Erythroblast (primary cell): ENCODE results near the gene MORC1.
A peak's percentile ranks its signal among the peaks of the same experiment; 100 is the strongest.

Source experiments
- DNase-seq, 2 experiments: peaks; one replicate each; lab custom pipeline; 2025; lab: John Stamatoyannopoulos, UW
- GATA1 ChIP-seq: IDR thresholded peaks from 2 replicates; pipeline ENCODE4 v1.6.1; 2011; ENCODE audit warnings: low read depth, mild to moderate bottlenecking, control low read depth, low read length, moderate library complexity
- POLR2A ChIP-seq: IDR thresholded peaks from 2 replicates; pipeline ENCODE4 v1.6.1; 2011; ENCODE audit warnings: mild to moderate bottlenecking, low read length

Gene MORC1

DNA sequence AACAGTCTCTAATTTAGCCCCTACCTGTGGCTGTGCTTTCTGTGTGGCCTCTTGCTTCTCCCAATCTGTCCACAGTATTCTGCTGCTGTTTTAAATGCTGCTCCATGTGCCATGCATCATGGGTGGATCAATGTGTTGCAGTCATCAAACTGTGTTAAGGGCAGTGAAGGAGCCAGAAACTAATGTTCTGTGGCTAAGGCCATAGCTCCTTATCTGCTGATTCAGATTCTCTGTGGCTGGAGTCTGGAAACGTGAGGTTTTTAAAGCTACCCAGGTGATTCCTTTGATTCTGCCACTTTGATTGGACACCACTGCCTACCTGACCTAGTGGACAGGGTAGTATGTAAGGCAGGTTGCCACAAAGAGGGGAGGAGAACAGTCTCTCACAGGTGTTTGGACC, 44.8 kb downstream of the MORC1 start:
- DNase-seq, result peak; percentile 38 to 48
- TF ChIP-seq GATA1, result no peak
- no peak for TF ChIP-seq POLR2A

DNA sequence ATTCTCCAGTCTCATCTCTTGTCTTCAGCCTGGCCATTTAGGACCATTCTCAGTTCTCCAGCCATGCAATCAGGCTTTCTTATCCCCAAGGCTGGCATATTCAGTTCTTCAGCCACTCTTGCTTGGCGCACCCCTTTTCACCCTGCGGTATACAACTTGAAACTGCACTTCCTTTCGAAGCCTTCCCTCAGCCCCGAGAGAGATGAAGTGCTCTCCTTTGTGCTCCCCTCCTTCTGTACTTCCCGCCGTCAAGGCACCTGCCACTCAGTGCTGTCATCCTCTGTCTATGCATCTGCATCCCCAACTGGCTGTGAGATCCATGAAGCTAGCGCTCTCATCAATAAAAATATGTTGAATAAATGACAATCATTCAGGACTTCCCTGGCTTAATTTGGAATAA, 45.7 kb downstream of the MORC1 start:
- TF ChIP-seq POLR2A, result no peak
- TF ChIP-seq GATA1, result no peak
- peak; percentile 47 to 52 for DNase-seq

DNA sequence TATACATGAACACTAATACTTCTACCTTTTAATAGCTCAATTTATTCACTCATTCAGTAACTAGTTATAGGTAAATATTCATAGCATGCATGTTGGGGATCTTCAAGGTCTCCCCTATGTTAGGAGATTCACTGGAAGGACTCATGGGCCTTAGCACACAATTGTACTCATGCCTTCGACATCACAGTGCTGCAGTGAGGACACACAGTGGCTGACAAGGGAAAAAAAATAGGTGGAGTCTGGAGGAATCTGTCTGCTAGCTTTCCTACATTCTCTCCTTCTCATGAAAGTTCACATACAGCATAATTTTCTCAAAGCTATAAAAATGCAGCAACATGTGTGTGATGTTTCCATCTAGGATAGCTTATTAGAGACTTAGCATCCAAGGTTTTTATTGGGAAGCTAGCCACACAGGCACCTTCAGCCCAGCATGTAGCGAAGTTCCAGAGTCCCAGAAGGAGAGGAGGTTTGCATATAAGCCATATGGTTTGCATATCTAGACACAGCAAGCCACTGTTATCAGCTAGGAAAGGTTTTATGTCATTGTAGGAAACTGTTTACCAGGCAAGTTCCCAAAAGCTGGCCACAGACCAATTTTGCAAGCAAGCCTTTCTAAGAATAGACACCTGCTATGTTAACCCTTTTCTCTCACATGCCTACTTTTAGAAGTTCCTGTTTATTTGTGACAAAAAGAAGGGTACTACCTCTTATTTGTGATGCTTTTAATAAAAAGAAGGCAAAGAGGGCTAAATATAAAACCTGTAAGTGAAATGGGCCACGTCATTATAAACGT, 46.4 kb downstream of the MORC1 start:
- DNase-seq, result peak; percentile 60 to 82
- TF ChIP-seq GATA1 (no peak), POLR2A (peak; percentile 16)

DNA sequence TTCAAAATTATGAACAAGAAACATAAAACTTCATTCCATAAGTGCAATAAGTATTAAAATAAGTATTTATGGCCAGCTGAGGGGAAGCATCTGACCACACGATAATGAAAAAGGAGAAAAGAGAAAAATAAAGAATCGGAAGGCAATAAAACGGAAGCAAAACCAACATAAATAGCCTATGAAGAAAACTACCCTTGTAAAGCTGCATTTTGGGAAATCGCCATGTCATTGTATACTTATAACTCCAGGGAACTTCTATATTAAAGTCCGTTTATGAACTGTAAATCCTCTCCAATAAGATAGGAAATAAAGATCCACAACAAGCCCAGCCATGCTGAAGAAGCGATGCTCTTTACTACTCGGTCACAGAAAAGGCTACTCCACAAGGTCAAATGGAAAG, 47.7 kb downstream of the MORC1 start:
- TF ChIP-seq POLR2A, result no peak
- TF ChIP-seq GATA1, result no peak
- DNase-seq, result no peak

DNA sequence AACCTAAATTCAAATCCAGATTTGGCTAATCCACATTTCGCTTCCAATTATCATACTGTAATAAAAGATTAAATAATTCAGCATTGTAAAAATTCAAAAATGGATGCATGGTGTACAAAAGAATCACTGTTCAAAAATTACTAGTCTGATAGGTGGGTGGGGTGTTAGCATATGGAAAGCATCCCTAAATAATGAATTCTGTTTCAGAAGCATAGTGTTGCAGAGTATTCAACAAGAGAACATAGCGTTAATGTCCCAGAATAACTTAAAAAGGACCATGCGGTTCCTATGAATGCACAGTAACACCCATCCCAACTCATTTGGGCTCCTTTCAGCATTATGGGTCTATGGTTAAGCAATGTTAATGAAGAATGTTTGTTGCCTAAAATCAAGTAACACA, 51.1 kb downstream of the MORC1 start:
- no peak for DNase-seq
- TF ChIP-seq GATA1, result no peak
- TF ChIP-seq POLR2A, result no peak

DNA sequence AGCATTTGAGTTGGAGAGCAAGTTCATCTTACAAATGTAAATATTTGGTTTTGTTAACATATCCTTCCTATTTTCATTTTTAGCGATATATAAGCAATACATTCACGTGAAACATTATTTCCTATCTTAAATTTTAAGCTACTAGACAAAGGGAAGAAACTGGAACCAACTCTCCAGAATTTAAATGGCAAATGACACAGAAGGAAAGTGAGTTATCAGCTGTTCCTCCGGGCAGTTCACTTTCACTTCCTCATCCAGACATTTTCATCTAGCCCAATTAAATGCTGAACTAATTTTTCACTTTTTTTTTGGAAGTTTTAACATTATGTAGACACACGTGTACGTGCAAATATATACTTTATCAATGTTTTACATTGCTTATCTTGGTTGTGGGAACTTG, 58.7 kb downstream of the MORC1 start:
- no peak for DNase-seq
- TF ChIP-seq GATA1, result no peak
- no peak for TF ChIP-seq POLR2A

DNA sequence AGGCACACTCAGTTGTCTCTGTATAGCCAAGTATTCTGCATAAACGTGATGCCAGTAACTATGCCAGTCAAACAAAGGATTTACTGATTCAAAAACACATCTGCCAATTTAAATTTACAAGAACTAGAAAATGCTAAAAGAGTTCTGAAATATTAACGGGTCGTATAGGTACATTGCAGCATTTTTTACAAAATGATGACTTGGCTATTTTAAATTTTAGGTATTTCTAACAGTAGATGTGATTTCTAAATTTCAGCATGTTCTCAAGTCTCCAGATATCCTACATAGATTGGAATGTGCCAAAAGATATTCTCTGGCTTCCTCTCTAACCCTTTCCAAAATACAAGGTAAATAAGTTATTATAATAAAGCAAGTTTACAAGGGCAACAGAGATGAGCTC, 60.3 kb downstream of the MORC1 start:
- no peak for DNase-seq
- no peak for TF ChIP-seq GATA1
- no peak for TF ChIP-seq POLR2A

DNA sequence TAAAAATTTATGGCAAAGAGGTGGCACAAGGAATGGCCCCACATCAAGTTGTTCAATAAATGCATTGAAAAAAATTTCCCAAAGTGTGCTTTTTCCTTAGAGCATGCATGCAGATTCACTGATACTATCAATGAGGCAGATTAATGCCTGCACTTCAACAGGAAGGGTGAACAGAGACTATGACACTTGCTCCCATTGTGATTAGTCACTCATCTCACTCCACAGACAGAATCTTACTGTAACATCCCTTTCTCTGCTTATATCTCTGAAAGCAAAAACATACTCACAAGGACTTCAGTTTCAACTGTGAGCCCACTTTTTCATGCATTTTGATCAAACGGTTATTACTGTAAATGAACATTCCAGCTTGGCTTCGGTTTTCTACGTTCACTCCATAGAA, 60.9 kb downstream of the MORC1 start:
- TF ChIP-seq POLR2A, result no peak
- TF ChIP-seq GATA1, result no peak
- DNase-seq, result peak; percentile 2 to 25

DNA sequence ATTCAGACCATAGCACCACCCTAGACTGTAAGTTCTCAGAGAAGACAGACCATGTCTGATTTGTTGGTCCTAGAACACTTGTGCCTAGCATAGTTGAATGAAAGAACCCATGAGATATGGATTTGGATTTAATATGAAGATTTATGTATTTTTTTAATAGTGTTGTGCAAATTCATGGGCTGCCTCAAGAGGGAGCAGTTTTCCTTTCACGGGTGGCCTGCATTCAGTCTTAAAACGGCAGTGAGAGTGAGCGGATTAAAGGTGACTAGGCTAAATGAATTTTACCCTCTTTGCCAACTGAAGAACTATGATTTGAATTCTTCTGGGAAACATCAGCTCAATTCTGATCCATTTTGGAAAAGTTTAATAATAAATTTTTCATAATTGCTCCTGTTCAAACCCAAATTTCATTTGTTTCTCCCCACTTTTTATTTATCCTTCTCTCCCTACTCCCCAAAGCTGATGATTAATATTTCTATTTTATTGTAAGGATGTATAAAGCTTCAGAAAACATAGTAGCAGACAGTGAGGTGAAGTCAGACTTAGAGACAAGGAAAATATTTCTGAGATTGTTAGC, 67.3 kb downstream of the MORC1 start:
- DNase-seq, result peak; percentile 54 to 65
- TF ChIP-seq POLR2A, result no peak
- TF ChIP-seq GATA1, result no peak

DNA sequence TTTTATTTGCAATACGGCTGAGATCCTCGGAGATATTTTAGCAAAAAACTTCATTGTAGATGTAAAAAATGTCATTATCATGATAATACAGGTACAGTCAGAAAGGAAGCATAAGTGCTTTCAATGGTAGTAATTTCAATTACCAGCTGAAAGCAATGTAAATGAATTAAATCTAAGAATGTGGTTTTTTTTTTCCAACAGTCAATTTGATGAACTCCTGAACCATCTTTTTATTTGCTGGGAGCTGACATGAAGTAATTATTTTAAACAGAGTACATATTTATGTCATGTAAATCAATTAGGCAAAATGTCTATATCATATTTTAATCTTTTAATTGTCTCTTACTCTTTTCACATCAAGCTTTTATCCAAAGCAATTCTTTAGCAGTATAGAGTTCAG, 70.6 kb downstream of the MORC1 start:
- DNase-seq, result no peak
- TF ChIP-seq GATA1, result no peak

DNA sequence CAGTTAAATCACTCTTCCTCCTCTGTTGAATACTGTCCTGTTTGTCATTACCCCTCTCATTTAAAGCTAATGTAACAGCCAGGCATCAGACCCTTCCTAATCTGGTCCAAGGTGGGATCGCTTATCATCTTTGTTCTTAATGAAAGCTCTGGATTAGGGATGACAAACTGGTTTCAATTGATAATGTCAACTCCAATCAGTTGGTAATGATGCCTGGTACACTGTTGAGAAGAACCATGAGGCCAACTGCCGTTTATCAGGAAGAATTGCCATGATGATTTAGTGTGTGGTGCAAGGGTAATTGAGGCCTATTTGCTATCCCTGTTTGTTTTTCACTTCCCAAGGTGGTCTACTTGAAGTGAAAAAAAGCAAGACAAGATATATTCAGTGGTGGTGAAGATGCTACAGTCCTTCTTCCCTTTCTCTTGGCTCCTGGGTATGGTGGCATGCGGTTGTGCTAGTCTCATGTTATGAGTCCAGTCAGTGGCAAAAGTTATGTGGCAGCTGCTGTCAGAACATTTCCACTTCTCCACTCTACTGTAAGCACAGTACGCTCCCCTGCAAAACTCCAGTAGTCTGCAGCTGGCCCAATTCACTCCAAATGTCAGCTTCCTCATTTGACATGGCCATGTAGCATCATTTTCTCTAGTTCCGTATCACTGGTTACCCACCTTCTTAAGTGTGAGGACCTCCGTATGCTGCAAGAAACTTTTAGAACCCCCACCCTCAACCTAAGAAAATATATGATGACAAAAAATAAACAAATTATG, 72.5 kb downstream of the MORC1 start:
- TF ChIP-seq GATA1, result no peak
- TF ChIP-seq POLR2A, result no peak
- no peak for DNase-seq

DNA sequence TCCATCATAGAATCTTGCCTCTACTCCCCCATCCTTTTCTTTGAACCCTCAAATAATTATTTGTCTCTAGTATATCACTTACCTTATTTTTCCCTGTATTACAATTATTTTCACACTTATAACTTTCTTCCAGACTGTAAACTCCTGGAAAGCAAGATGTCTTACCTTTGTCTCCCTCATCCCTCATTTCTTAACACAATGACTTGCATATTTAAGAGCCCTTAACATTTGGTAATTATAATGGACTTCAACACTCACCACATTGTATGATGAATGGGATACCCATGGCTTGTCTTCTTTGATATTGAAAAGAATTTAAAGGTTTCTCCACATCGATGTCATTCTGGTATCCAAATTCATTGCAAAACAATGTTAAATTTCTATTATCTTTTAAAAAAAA, 82.9 kb downstream of the MORC1 start:
- DNase-seq, result no peak
- TF ChIP-seq POLR2A, result no peak
- TF ChIP-seq GATA1, result no peak

DNA sequence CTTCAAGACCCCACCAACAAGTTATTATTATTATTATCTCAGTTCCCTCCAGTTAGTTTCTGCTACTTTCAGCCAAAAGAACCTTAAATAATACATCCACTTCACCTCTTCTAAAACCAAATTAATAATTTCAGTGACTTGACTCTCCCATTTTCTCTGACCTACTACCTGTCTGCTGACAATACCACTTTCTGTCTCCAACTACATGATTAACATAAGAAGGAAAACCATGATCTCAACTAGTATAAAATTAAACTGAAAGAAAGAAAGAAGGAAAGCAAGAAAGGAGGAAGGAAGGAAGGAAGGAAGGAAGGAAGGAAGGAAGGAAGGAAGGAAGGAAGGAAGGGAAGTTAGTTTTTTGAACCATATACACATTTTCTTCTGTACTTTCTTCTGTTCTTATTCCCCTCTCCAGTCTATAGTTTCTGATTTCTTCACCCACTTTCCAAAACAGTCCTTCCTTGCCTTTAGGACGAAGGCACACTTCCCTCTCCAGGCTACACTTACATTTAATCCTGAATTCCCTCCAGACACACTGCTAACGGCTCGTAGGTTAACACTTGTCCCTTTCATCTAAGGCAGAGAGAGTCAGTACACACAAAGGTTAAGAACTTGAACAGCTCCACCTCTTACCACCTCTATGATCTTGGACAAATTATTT, 84.8 kb downstream of the MORC1 start:
- no peak for DNase-seq
- TF ChIP-seq GATA1, result no peak
- TF ChIP-seq POLR2A, result no peak

DNA sequence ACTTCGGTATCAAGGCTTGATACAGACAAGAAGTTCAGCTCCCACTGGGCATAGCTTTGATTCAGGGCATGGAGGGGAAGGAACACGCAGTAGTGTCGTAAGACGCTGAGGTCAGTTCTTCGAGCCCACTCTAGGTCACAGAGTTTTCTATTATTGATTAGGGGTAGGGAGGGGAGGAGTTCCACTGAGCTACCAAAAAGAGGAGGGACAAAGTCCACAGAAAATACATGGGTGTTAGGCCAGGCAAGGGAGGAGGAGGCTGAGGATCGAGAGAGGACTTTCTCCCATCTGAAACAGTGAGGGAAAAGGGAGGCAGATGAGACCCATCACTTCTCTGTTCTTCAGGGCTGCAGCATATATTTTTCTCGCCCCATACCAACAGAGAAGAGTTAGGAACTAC, 89.2 kb downstream of the MORC1 start:
- TF ChIP-seq GATA1, result no peak
- TF ChIP-seq POLR2A, result no peak
- no peak for DNase-seq
